Ovary (tissue), 3 donors: ENCODE data around the gene SREBF2.

Experiments
- CTCF ChIP-seq, 3 donors: fragments of 450-650 bp in 2 of 3; fragments of 200-600 bp in 1 of 3; IDR thresholded peaks; one replicate each; pipeline versions ENCODE4 v1.5.1 to v1.8.0; 2016 to 2022; ENCODE audit warnings: antibody characterized with exemption in 3 of 3, mild to moderate bottlenecking in 1 of 3
- EP300 ChIP-seq: sonication (generic); formaldehyde crosslinking; IDR thresholded peaks from one replicate; pipeline ENCODE4 v1.6.1; 2017; ENCODE audit warnings: antibody characterized with exemption
- POLR2A ChIP-seq: fragments of 450-650 bp; IDR thresholded peaks from one replicate; pipeline ENCODE4 v1.6.1; 2017; ENCODE audit warnings: antibody characterized with exemption, mild to moderate bottlenecking, moderate library complexity
- donor health status: DM: no; HTN: no; CAD: no.

- TF ChIP-seq POLR2A (no peak), CTCF (IDR thresholded peaks at IDR 0.05) (no peak), EP300 (no peak)
Observed at GRCh38 chr22:41935509-41935908, 102.6 kb downstream of the SREBF2 start.
